HEK293 (cell line): Measurements from ENCODE around the gene OBSL1.

ENCODE experiments used
- CTCF ChIA-PET: fragments of 350-600 bp; formaldehyde crosslinking; extraction: SDS; loops from one replicate; lab custom pipeline; 2021; ENCODE audit warnings: antibody characterized with exemption; lab: Yijun Ruan, JAX
- POLR2A ChIA-PET: fragments of 300-600 bp; formaldehyde crosslinking; extraction: SDS; loops from one replicate; lab custom pipeline; 2020; ENCODE audit warnings: antibody characterized with exemption, inconsistent platforms; lab: Yijun Ruan, JAX
- H3K27ac ChIP-seq: fragments of 200-500 bp; sonication (Bioruptor generic); 2 replicates; pipeline ENCODE4 v1.5.1; 2014; ENCODE audit warnings: low read depth, low read length, control low read depth, inconsistent platforms; ENCODE audit errors: extremely low read depth
- H3K36me3 ChIP-seq, 2 experiments: fragments of 200-500 bp in 1 of 2; sonication (Bioruptor generic) in 1 of 2; 1 replicate in 1 of 2; 2 replicates in 1 of 2; pipeline ENCODE4 v1.5.1; 2014 to 2017; ENCODE audit warnings: inconsistent platforms in 2 of 2, low read length in 2 of 2; ENCODE audit not compliant: control insufficient read depth in 2 of 2, insufficient read depth in 1 of 2
- H3K4me1 ChIP-seq: fragments of 200-500 bp; sonication (Bioruptor generic); 2 replicates; pipeline ENCODE4 v1.5.1; 2014; ENCODE audit warnings: mild to moderate bottlenecking, low read length, inconsistent platforms; ENCODE audit not compliant: control insufficient read depth, insufficient read depth
- H3K4me3 ChIP-seq: 2 replicates; pipeline ENCODE4 v1.5.1; 2011; ENCODE audit warnings: low read depth, mild to moderate bottlenecking, control low read depth, low read length, moderate library complexity
- H3K9me3 ChIP-seq: fragments of 200-500 bp; sonication (Bioruptor generic); 2 replicates; pipeline ENCODE4 v1.5.1; 2014; ENCODE audit warnings: low read depth, low read length, inconsistent platforms; ENCODE audit not compliant: control insufficient read depth, insufficient read depth
- WT1 ChIP-seq: fragments of 450-650 bp; formaldehyde crosslinking; IDR thresholded peaks from 2 replicates; pipeline ENCODE4 v1.5.1; 2016; ENCODE audit warnings: missing biosample characterization, missing genetic modification characterization
- ZFHX2 ChIP-seq: fragments of 450-650 bp; formaldehyde crosslinking; conservative IDR thresholded peaks from 2 replicates; pipeline ENCODE4 v1.5.1; 2016; ENCODE audit warnings: missing biosample characterization, missing genetic modification characterization
- ZFP69B ChIP-seq: fragments of 450-650 bp; formaldehyde crosslinking; IDR thresholded peaks from 2 replicates; pipeline ENCODE4 v1.5.1; 2016; ENCODE audit warnings: missing biosample characterization, missing genetic modification characterization
- ZNF174 ChIP-seq: fragments of 450-650 bp; formaldehyde crosslinking; IDR thresholded peaks from 2 replicates; pipeline ENCODE4 v1.5.0; 2017; ENCODE audit warnings: missing biosample characterization, mild to moderate bottlenecking, missing genetic modification characterization
- ZNF239 ChIP-seq: fragments of 450-650 bp; formaldehyde crosslinking; IDR thresholded peaks from 2 replicates; pipeline ENCODE4 v1.5.1; 2016; ENCODE audit warnings: missing biosample characterization, missing genetic modification characterization
- ZNF274 ChIP-seq, 2 experiments: fragments of 200-500 bp in 1 of 2; fragments of 450-650 bp in 1 of 2; sonication (Bioruptor generic) in 1 of 2; formaldehyde crosslinking in 1 of 2; IDR thresholded peaks; 2 replicates each; pipeline versions ENCODE4 v1.5.1 to v1.6.1; 2014 to 2016; ENCODE audit warnings: borderline replicate concordance in 1 of 2, inconsistent platforms in 1 of 2, low read length in 1 of 2, missing biosample characterization in 1 of 2, missing genetic modification characterization in 1 of 2
- ZNF366 ChIP-seq: fragments of 450-650 bp; formaldehyde crosslinking; conservative IDR thresholded peaks from 2 replicates; pipeline ENCODE4 v1.5.1; 2016; ENCODE audit warnings: missing biosample characterization, missing genetic modification characterization
- ZNF426 ChIP-seq: fragments of 450-650 bp; formaldehyde crosslinking; IDR thresholded peaks from 2 replicates; pipeline ENCODE4 v1.5.1; 2017; ENCODE audit warnings: missing biosample characterization, missing genetic modification characterization, mild to moderate bottlenecking, inconsistent platforms, moderate library complexity
- ZNF510 ChIP-seq: fragments of 450-650 bp; formaldehyde crosslinking; IDR thresholded peaks from 2 replicates; pipeline ENCODE4 v1.5.1; 2018; ENCODE audit warnings: mild to moderate bottlenecking, missing genetic modification characterization, missing biosample characterization; ENCODE audit not compliant: insufficient replicate concordance
- ZNF544 ChIP-seq: fragments of 450-650 bp; formaldehyde crosslinking; IDR thresholded peaks from 2 replicates; pipeline ENCODE4 v1.5.0; 2017; ENCODE audit warnings: missing biosample characterization, missing genetic modification characterization
- ZNF600 ChIP-seq: fragments of 450-650 bp; formaldehyde crosslinking; IDR thresholded peaks from 2 replicates; pipeline ENCODE4 v1.5.1; 2016; ENCODE audit warnings: missing biosample characterization, missing genetic modification characterization
- ZNF623 ChIP-seq: fragments of 450-650 bp; formaldehyde crosslinking; IDR thresholded peaks from 2 replicates; pipeline ENCODE4 v1.5.1; 2016; ENCODE audit warnings: missing biosample characterization, missing genetic modification characterization
- ZNF768 ChIP-seq: fragments of 450-650 bp; formaldehyde crosslinking; IDR thresholded peaks from 2 replicates; pipeline ENCODE4 v1.5.1; 2018; ENCODE audit warnings: missing biosample characterization, mild to moderate bottlenecking, missing genetic modification characterization
- TF ChIP-seq, protein P1 (sequence below): fragments of 450-650 bp; formaldehyde crosslinking; IDR thresholded peaks from 2 replicates; pipeline ENCODE4 v1.5.1; 2016; ENCODE audit warnings: missing biosample characterization, missing genetic modification characterization
- TF ChIP-seq, protein P2 (sequence below): fragments of 450-650 bp; formaldehyde crosslinking; IDR thresholded peaks from 2 replicates; pipeline ENCODE4 v1.5.1; 2016; ENCODE audit warnings: missing biosample characterization, missing genetic modification characterization
- TF ChIP-seq, protein P3 (sequence below): fragments of 450-650 bp; formaldehyde crosslinking; IDR thresholded peaks from 2 replicates; pipeline ENCODE4 v1.5.1; 2016; ENCODE audit warnings: missing biosample characterization, missing genetic modification characterization
- TF ChIP-seq, protein P4 (sequence below): IDR thresholded peaks from 2 replicates; pipeline ENCODE4 v1.6.1; 2011; ENCODE audit warnings: mild to moderate bottlenecking, low read depth, low read length, borderline replicate concordance

Gene OBSL1

DNA sequence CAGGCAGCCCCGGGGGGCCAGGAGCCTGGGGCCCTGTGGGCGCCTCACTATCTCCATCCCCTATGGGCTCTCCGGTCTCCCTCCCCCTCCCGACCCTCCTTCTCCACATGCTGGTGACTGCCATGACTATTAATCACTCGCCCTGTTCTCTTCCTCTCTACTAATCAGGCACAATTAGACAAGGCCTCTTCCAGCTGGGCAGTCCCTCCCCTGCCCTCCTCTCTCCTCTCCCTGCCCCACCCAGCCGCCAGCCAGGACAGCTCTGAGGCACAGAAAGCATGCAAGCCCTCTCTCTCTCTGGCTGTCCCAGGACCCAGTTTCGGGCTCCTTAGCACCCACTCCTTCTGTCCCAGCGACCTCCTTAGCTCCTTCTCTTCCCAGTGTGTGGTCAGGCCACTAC is 51.3 kb downstream of the OBSL1 start:
- Histone ChIP-seq H3K27ac (no peak overlapping the region), H3K4me3 (no peak overlapping the region), H3K9me3 (no peaks in the 10 kb centered on the region), H3K4me1 (peaks cover 7% of the 10 kb centered on the region), H3K36me3 (no peaks in the 10 kb centered on the region)
- POLR2A ChIA-PET, result interaction anchor here (1.4 kb wide), 1 partner anchor 21 kb away, joined by 4 read pairs; the partner anchor contains the start of gene GMPPA
- CTCF ChIA-PET, result interaction anchor here (0.6 to 5.9 kb wide), 16 partner anchors 7 to 132 kb away, joined by 3 to 61 read pairs (median 8); partner anchors contain the start of genes DNPEP and GMPPA
- TF ChIP-seq ZFHX2 (tag by site-specific recombination) (no peak), ZNF510 (tag by site-specific recombination) (no peak), ZNF768 (tag by site-specific recombination) (no peak)
- TF ChIP-seq, protein P1, sequence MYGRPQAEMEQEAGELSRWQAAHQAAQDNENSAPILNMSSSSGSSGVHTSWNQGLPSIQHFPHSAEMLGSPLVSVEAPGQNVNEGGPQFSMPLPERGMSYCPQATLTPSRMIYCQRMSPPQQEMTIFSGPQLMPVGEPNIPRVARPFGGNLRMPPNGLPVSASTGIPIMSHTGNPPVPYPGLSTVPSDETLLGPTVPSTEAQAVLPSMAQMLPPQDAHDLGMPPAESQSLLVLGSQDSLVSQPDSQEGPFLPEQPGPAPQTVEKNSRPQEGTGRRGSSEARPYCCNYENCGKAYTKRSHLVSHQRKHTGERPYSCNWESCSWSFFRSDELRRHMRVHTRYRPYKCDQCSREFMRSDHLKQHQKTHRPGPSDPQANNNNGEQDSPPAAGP, result peak; percentile 90

DNA sequence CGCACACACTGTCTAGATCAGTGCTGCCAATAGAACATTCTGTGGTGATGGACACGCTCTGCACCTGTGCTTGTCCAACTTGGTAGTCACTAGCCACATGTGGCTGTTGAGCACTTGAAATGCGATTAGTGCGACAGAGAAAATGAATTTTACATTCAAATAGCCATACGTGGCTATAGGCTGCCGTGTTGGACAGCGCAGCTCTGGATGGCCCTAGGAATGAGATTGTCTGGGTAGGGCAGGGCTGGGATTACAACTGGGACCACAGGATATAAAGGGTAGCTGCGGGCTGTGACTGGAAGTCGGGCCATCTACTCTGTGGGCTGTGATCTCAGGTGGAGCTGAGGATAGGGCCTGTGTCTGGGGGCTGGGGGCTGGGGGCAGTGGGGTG is 51.8 kb downstream of the OBSL1 start:
- CTCF ChIA-PET, result interaction anchor here (0.9 to 5.9 kb wide), 8 partner anchors 8 to 117 kb away, joined by 3 to 61 read pairs (median 14); partner anchors contain the start of gene GMPPA
- Histone ChIP-seq H3K27ac (no peak overlapping the region), H3K36me3 (no peaks in the 10 kb centered on the region), H3K4me3 (no peak overlapping the region), H3K9me3 (no peaks in the 10 kb centered on the region), H3K4me1 (peaks cover 7% of the 10 kb centered on the region)
- POLR2A ChIA-PET, result interaction anchor here (0.6 kb wide), 1 partner anchor 81 kb away, joined by 6 read pairs; no protein-coding TSS in a partner anchor
- TF ChIP-seq ZNF600, result 0 out of 2 replicates have a peak, but pooled peaks have one; percentile 13
- no peak for TF ChIP-seq ZNF623 (tag by site-specific recombination)
- TF ChIP-seq, protein P2, sequence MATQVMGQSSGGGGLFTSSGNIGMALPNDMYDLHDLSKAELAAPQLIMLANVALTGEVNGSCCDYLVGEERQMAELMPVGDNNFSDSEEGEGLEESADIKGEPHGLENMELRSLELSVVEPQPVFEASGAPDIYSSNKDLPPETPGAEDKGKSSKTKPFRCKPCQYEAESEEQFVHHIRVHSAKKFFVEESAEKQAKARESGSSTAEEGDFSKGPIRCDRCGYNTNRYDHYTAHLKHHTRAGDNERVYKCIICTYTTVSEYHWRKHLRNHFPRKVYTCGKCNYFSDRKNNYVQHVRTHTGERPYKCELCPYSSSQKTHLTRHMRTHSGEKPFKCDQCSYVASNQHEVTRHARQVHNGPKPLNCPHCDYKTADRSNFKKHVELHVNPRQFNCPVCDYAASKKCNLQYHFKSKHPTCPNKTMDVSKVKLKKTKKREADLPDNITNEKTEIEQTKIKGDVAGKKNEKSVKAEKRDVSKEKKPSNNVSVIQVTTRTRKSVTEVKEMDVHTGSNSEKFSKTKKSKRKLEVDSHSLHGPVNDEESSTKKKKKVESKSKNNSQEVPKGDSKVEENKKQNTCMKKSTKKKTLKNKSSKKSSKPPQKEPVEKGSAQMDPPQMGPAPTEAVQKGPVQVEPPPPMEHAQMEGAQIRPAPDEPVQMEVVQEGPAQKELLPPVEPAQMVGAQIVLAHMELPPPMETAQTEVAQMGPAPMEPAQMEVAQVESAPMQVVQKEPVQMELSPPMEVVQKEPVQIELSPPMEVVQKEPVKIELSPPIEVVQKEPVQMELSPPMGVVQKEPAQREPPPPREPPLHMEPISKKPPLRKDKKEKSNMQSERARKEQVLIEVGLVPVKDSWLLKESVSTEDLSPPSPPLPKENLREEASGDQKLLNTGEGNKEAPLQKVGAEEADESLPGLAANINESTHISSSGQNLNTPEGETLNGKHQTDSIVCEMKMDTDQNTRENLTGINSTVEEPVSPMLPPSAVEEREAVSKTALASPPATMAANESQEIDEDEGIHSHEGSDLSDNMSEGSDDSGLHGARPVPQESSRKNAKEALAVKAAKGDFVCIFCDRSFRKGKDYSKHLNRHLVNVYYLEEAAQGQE, result 0 out of 2 replicates have a peak, but pooled peaks have one; percentile 36

DNA sequence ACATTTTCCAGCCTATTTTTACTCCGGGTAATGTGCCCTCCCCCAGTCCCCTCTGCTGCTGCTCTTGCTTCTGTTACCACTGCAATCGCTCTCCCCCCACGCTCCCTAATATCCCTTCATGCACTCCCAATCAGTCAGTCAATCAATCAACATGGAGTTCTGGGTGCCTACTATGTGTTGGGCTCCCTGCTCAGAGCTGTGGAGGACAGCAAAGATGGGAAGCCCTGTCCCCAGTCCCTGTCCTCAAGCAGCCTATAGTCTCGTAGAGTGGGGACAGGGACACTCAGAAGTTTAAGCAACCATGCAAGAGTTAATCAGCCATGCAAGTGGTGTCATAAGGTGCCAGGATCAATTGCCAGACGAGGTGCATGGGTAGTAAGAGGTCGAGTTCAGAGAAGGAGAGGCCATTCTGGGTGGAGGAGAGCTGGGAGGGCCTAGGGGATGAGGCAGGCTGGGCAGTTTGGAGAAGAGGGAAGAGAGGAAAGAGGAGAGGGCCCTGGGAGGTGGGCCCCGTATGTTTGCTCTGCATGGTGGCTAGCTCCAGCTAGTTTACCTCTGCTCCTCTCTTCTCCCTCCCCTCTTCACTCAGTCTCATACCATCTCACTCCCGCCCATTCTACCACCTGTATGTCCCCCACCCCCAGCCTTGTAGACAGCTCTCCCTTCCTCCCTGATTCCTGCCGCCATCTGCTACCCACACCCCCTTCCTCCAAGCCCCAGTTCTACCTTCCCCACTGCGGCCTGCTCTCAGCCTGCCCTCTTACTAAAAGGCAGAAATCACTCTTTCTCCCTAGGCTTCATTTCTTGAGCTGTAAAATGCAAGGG is 53.2 kb downstream of the OBSL1 start:
- no peak overlapping the region for H3K4me3 ChIP-seq
- TF ChIP-seq ZNF544 (no peak), ZNF426 (tag by site-specific recombination) (no peak), ZNF366 (no peak), ZNF274 (IDR thresholded peaks at IDR 0.05; ENCODE audit: low read length) (no peak), ZNF274 (tag by site-specific recombination; IDR thresholded peaks at IDR 0.05; ENCODE audit: borderline replicate concordance) (no peak), ZNF174 (tag by site-specific recombination) (no peak), WT1 (tag by site-specific recombination) (no peak), ZNF239 (tag by site-specific recombination) (no peak), ZFP69B (tag by site-specific recombination) (peak; percentile 84)
- TF ChIP-seq, protein P3, sequence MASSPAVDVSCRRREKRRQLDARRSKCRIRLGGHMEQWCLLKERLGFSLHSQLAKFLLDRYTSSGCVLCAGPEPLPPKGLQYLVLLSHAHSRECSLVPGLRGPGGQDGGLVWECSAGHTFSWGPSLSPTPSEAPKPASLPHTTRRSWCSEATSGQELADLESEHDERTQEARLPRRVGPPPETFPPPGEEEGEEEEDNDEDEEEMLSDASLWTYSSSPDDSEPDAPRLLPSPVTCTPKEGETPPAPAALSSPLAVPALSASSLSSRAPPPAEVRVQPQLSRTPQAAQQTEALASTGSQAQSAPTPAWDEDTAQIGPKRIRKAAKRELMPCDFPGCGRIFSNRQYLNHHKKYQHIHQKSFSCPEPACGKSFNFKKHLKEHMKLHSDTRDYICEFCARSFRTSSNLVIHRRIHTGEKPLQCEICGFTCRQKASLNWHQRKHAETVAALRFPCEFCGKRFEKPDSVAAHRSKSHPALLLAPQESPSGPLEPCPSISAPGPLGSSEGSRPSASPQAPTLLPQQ (tag by site-specific recombination), result peak; percentile 87
- TF ChIP-seq, protein P4, sequence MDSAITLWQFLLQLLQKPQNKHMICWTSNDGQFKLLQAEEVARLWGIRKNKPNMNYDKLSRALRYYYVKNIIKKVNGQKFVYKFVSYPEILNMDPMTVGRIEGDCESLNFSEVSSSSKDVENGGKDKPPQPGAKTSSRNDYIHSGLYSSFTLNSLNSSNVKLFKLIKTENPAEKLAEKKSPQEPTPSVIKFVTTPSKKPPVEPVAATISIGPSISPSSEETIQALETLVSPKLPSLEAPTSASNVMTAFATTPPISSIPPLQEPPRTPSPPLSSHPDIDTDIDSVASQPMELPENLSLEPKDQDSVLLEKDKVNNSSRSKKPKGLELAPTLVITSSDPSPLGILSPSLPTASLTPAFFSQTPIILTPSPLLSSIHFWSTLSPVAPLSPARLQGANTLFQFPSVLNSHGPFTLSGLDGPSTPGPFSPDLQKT, result no peak
- CTCF ChIA-PET, result interaction anchor here (0.6 to 5.9 kb wide), 13 partner anchors 9 to 373 kb away, joined by 3 to 61 read pairs (median 4); a partner anchor contains a TSS
- no peaks in the 10 kb centered on the region for H3K36me3 ChIP-seq
- peaks cover 7% of the 10 kb centered on the region for H3K4me1 ChIP-seq
- POLR2A ChIA-PET, result interaction anchor here (0.6 to 0.7 kb wide), 2 partner anchors 10 to 20 kb away, joined by 3 read pairs; partner anchors contain the start of gene GMPPA
- H3K9me3 ChIP-seq, result no peaks in the 10 kb centered on the region
- no peak overlapping the region for H3K27ac ChIP-seq
